HG03060 (cell line): ENCODE measurements around the gene CREB3.
A peak's percentile ranks its signal among the peaks of the same experiment; 100 is the strongest.

ENCODE experiments used
- ATAC-seq: cut with Tn5 transposase; IDR thresholded peaks from one replicate; pipeline ENCODE4 v1.9.1; 2021; ENCODE audit warnings: low read depth, moderate number of reproducible peaks; ENCODE audit not compliant: unreplicated experiment

The CREB3 gene, protein sequence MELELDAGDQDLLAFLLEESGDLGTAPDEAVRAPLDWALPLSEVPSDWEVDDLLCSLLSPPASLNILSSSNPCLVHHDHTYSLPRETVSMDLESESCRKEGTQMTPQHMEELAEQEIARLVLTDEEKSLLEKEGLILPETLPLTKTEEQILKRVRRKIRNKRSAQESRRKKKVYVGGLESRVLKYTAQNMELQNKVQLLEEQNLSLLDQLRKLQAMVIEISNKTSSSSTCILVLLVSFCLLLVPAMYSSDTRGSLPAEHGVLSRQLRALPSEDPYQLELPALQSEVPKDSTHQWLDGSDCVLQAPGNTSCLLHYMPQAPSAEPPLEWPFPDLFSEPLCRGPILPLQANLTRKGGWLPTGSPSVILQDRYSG

DNA sequence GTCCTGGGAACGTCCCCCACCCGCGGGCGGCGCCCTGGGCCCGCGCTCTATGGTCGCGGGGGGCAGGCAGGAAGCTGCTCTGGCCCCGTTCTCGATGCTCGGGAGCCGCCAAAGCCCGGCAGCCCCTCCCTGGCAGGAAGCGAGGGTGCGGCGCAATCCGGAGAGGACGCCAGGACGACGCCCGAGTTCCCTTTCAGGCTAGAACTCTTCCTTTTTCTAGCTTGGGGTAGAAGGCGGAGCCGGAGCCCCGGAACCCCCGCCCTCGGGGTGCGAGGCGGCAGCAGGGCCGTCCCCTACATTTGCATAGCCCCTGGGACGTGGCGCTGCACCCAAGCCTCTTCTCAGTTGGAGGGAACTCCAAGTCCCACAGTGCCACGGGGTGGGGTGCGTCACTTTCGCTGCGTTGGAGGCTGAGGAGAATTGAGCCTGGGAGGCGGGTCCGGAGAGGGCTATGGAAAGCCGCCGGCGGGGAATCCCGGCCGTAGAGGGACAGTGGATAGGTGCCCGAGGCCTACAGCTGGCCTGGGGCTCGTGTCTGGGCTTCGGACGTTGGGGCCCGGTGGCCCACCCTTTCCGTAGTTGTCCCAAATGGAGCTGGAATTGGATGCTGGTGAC, at the start of gene CREB3, which contains the start of gene TLN1:
CREB3 (plus strand) TSS at position 482 of the 615 bp plus-strand sequence; CDS start at position 589, 107 bp downstream.
TLN1 (minus strand) TSS at position 11 of the 615 bp plus-strand sequence. CDS start 6,501 bp downstream, outside the sequence.
- peak; percentile 76 for ATAC-seq

DNA sequence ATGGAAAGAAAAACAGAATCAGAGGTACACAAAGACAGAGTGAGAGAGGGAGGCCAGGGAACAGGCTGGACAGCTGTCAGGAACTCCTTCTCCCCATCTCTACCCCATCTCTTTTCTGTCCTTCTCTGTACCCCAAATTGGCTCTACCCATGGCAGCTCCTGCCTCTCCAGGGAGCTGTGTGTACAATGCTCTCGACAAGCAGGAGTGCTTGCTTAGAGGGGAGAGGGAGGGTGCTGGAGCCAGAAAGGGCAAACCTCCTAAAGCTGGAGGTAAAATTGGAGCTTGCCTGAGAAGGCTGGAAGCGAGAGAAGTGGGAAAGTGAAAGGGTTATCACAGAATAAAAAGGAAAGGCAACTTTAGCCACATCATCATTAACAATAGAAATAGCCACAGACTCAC, 49.1 kb upstream of the CREB3 start:
- no peak for ATAC-seq

- ATAC-seq = no peak
These were observed 47.5 kb upstream of the CREB3 start for GRCh38 chr9:35684921-35685320.

- ATAC-seq = no peak
These were observed 47.0 kb upstream of the CREB3 start for GRCh38 chr9:35685506-35685905.

- no peak for ATAC-seq
These were observed 46.0 kb upstream of the CREB3 start for GRCh38 chr9:35686222-35687203.

DNA sequence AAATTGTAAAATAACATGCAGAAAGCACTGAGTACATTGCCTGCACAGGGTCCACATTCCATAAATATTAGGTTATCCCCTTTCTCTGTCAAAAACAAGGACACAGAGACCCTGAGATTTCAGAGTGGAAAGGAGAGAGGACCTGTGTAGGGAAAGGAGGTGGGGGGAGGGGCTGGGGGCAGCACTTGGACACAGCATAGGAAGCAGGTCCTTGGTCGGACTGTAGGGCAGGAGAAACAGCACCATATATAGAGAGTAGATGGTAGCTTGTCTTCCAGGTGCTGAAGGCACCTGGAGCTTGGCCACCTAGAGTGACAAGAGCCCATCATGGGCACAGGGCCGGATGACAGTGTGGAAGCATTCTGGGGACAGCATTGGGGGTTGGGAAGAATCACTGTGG, 45.2 kb upstream of the CREB3 start:
- ATAC-seq = no peak

GRCh38 chr9:35687972-35688557, 44.4 kb upstream of the CREB3 start:
- no peak for ATAC-seq

DNA sequence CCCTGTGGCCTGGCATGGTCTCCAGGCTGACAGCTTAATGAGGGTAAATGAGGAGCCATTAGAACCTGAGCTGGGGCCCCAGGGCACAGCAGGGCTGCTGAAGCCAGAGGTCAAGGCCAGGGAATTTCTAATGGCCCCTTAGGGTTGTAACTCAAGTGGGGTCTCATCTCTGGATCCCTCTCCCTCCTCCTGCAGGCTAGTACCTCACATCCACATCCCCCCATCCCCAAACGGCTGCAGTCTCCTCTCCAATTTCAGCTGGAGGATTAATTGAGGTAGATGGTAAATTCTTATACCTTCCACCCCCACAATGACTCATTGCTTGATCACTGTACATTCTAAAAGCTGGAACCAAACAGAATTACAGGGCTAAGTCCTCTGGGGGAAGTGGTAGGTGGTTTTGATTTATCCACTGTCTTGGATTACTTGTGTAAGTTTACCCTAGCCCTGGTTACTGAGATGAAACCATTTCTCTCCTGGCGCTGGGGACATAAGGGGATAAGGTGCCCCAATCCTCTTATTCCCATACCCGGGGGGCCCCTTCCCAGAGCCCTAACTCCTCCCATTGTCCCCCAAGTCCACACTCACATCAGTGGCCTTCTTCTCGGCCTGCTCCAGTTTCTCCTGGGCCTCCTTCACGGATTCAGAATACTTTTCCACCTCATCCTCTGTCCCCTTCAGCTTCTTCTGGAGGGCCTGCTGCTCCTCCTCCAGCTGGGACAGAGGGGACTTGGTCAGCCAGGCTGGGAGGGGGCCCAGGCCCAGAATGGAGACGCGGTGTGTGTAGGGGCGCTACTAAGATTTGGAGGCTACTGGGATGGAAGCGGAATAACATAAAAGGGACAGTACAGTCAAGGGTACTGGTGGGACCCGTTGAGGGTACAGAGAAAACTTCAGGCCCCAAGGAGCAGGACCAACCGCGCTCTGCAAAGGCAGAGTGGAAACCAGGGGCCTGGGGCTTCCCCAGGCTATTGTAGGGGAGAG, 43.6 kb upstream of the CREB3 start:
- ATAC-seq = no peak

GRCh38 chr9:35689542-35690293, 42.7 kb upstream of the CREB3 start, which contains the start of gene TPM2:
TSS of gene TPM2 (minus strand) at chr9:35689925. CDS start at chr9:35689817, 108 bp downstream.
- no peak for ATAC-seq

- no peak for ATAC-seq
These were observed 42.2 kb upstream of the CREB3 start for GRCh38 chr9:35690294-35690613.

DNA sequence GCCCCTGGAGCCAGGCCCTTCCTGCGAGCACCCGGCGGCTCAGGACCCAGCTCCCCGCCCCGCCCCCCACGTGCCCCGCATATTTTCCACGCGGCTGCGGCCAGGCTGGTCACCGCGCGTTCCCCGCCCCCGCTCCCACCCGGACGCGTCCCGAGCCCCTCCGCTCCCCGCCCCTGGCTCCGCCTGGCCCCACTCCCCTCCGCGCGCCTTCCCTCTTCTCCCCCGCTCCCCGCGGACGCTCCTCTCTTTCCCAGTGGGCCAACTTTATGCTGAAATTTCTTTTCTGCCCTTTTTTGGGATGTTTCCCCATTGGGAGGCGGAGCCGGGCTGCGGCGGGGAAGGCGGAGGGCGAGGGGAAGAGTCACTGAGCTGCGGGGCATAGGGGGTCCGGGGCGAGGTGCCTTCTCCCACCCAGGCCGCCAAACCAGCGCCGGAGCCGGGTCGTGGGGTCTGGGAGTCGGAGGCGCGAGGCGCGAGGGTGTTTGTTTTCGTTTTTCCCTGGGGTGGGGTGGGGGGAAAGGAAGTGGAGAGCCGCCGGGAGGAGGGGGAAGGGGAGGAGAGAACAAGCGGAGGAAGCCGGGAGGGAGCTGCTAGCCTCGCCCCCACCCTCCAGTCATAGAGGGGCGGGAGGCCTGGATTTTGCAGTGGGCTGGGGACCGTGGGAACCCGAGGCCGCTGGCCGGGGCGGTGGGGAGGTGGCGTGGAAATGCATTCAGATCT, 41.7 kb upstream of the CREB3 start:
- ATAC-seq = no peak

DNA sequence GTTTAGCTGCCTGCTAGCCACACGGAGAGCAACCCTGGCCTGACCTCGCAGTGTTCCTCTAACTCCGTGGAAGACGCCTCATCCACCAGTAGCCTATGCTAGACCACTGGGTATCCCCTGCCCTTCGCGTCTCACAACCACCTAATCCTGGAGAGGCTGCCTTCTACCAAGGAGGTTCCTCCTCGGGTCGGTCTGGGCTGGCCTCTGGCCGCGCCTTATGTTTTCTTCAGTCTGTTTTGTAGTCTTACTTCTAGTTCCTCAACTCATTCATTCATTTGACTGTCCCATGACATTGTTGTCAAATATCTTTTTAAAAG, 41.2 kb upstream of the CREB3 start:
- no peak for ATAC-seq

DNA sequence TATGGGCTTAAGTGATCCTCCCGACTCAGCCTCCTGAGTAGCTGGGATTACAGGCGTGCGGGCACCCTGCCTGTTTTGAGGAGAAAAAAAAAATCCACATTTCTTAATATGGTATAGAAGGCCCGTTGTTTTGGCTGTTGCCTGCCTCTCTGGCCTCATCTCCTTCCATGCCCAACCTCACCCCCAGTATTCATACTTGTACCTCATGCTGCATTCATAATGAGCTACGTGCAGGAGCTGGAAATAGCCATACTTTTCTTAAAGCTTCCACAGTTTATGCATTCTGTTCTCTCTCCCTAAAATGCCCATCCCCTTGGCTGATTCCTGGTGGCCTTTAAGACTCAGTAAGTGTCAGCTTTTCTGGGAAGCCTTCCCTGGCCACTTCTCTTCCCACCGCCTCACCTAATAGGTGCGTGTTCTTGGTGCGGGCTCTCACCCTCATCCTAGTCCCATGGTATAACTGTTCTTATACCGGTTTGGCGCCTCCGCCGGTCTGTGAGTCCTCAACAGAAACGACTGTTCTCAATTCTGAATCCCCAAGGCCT, 40.6 kb upstream of the CREB3 start:
- ATAC-seq = no peak

- no peak for ATAC-seq
These were observed 36.5 kb upstream of the CREB3 start for GRCh38 chr9:35695943-35696401.

GRCh38 chr9:35696520-35697215, 35.8 kb upstream of the CREB3 start:
- no peak for ATAC-seq

- no peak for ATAC-seq
These were observed 35.0 kb upstream of the CREB3 start for GRCh38 chr9:35697486-35697885.

DNA sequence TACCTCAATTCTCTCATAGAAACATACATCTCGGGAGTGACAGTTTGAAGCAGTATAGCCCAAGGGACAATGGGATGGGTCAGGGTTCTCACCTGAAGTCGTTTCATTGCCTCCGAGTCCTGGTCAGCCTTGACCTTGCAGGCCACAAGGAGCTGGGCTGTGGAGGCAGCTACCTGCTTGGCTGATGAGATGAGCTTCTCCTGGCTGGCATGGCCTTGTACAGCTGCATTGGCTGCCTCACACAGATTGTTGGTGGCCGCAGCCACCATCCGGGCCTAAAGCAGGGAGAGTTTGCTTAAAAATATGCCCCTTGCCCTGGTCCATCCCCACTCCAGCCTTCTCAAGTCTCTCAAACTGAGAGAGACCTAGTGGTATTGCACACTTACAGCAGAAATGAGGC, 34.2 kb upstream of the CREB3 start:
- ATAC-seq = no peak
